ENCODE results near the gene KIRREL3.

Gene KIRREL3

DNA sequence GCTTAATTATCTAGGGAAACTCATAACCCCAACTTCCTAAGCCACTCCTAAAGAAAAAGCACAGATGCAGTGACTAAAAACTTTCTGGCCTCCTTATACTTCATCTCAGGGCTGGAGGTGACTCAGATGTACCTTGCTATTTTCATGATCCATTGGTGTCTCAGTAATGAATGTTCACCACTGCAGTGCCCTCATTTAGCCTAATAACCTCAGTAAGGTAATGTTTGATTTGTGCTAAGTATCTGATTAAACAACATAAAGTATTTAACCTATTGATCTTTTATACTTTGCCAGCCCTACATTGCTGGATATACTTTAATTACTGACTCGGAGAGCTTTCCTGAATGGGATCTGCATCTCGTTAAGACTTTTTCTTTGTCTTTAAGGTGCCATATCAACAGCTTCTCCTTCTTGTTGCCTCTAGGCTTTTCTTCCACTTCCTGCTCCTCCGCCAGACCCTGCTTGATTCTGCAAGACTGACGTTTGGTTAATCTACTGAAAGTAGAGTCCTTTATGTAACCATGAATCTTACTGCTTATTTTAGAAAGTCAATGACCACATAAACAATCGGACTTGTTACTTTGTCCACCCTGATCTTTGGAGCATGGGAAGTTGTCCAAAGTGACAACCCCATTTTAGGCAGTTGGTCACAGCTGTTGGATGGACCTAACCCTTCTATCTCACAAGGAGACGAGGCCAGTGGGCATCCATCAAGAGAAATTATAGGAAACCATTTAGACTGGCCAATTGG lies 342.1 kb downstream of the KIRREL3 start:
- no peak for DNase-seq

DNA sequence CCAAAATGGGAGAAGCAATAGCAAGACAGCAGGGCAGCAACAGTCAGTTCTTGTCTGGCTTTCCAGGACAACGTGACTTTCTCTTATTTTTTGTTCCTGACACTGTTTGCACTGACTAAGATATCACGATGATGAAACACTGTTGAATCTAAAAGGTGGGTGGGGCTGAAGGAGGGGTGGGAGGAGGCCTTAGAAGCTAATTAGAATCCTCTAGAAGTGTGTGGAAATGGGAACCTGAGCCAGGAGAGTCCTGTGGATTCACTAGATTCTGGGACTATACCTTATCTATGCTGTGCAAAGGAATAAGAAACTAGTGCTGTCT lies 344.8 kb downstream of the KIRREL3 start:
- no peak for DNase-seq

DNA sequence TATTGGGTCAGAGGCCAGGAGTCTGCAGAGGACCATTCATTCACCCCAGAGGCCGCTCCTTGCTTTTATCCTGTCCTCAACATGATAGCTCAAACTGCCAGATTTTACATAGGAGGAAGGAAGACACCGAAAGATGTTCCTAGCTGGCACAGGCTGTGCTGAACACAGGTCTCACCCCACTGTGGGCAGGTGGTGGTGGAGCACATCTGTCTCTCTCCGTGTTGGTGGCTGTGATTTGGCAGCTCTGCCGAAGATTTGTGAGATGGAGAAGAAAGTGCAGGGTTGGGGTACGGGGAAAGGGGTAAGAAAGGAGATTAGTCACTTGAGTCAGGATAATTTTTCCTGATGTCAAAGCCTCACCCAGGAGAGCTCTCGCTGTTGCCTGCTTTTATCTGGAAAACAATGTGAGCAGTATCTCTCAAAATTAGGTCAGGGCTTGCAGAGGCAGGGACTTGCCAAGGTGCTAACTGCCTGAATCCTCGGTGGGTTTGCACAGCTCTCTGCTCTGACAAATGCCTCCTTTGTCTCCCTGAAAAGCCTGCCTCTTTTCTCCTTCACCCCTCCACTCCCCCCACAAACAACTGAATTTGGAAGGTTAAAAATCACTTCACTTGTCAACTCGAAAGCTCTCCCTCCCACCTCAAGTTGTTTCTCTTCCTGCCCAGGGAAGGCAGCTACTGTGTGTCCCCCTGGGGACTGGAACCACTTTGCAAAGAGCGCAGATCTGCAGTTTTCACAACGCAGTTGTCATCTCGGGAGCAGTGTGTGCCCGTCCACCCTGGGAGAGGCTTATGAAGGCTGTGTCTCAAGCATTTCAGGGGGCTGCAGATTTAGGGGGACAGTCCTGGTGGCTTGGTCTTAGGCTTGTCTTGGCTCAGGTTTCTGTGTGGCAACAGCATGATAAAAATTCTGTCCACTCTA lies 345.4 kb downstream of the KIRREL3 start:
- DNase-seq: no peak

DNA sequence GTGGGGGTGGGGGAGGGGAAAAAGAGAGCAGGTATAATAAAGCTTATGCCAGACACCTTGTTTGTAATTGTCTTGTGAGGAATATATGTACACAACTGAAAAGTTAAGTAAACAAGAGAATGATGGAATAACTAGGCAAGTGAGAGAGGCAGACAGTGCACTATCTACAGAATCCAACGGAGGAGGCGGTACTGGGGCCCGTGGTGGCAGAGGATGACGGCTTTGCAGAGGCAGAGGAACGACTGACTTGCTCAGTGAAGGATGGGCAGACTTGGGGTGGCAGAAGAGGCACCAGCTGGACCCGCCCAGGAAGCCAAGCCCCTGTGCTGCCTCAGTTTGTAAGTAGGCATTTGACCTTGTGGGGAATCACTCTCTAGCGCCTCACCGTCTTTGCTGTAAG lies 347.5 kb downstream of the KIRREL3 start:
- no peak for DNase-seq

DNA sequence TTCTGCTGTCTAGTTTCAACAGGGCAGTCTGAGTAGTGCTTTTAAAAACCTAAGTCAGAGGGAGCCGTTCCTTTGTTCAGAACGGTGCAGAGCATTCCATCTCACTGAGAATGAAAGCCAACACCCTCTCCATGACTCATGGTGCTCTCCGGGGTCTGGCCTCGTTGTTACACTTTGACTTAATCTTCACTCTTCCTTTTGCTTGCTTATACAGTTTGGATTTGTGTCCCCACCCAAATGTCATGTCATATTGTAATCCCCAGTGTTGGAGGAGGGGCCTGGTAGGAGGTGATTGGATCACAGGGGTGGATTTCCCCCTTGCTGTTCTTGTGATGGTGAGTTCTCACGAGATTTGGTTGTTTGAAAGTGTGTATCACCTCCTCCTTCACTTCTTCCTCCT lies 352.8 kb downstream of the KIRREL3 start:
- DNase-seq: no peak

DNA sequence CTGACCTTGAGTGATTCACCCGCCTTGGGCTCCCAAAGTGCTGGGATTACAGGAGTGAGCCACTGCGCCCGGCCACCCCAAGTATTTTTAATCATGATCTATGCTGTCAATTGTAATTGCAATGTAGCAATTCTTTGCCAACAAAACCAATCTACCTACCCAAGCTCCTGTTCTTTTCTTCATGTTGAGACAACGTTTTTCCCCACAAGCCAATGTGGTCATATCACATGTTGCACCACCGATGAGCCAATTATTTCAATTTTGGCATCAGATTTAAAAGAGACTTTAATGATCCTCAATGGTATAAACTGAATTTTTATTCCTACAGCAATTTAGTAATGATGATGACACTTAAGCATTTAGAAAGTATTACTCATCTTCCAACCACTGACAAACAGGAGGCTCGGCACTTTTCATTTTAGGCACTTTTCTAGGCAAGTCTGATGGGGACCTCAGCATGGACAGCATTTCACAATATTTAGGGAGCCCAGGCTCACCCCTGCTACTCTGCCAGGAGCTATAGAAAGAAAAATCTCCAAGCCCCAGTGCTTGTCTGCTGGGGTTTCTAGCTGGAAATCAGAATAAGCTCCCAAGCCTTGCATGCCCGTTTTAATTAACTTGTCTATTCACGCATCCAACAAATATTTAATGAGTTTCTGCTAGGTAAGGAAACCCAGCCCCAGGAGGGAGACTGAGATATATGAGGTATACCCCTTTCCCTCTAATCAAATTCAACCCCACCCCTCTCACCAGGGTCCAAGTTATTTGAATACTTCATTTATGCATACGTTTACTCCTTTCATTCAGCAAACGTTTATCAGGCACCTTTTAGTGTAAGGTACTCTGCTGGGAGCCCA lies 353.6 kb downstream of the KIRREL3 start:
- no peak for DNase-seq

DNA sequence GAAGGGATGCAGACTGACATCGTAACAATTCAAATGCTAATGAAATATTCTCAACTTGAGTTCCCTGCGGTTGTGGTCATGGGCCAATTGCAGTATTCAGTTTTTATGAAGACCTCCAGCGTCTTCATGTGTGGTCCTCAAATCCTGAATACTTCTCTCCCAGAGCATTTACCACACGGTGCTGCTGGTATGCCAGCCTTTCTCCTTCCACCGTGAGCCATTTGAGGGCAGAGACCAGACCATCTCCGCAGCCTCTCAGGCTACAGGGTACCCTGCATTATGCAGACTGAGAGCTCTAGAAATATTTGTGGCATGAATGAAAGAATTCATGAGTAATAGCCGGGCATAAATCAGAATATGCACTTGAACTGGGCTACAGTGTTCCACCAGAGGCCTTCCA lies 355.4 kb downstream of the KIRREL3 start:
- DNase-seq: no peak

DNA sequence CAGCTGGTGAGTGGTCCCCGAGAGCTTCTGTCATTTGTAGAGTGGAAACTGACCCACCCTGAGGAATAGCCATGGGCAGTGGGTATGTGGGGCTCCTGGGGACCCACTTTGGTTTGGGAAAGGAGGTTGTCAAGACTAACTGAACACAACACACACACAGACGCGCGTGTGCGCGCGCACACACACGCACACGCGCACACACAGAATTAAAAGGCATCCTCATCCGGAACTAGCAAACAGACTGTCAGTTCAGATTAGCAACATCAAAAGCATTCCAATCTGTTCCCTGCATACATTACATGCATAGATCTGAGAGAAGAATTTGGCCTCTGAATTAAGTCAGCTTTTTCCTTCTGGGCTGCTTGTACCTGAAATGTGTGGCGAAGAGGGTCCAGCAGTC lies 360.4 kb downstream of the KIRREL3 start:
- DNase-seq: no peak

DNA sequence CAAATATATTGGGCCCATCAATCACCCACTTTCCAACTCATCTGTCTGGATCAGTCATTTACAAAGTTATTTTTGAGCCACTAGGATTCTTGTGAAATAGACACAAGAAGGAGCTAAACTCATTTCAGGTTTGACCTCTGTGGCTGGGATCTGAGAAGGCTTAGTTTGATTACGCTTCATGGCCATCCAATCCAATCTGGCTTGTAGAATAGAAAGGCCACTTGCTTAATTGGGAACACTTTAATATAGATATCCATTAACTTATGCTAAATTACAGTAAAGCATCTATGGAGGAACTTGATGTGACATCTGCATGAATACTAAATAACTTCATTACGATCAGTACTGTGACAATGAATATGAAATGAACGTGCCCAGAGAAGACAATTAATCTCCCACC lies 360.9 kb downstream of the KIRREL3 start:
- DNase-seq: no peak

DNA sequence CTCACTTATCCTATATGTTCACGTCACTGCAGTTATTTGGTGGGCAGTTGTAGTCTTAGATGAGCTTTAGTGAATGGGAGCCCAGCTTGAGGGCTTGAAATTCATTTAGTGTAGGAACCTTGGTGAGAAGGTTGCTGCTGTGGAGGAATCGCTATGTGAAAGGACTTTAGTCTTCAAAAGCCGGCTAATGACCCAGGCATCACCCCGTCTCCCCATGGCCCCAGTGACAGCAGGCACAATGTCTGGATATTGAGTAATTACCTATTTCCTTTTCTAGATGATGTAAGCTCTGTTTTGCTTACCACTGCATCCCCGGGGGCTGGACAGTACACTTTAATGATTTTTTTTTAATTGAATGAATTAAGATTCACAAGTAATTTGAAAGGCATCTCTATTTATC lies 361.9 kb downstream of the KIRREL3 start:
- no peak for DNase-seq

DNA sequence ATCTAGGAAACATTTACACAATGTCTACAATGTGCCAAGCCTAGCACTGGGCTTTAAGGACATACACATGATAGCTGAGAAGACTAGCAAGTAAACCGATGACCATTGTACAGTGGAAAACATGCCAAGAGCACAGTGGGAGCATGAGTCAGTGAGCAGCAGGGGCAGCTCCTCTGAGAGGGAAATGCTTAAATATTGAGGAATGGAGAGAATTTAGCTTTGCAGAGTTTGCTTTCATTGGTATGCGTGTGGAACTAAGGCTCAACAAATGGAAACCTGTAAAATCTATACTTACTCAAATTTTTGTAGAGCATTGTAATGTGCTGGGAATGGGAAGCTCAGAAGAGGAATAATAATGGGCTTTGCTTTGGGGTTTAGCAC lies 362.8 kb downstream of the KIRREL3 start:
- no peak for DNase-seq

DNA sequence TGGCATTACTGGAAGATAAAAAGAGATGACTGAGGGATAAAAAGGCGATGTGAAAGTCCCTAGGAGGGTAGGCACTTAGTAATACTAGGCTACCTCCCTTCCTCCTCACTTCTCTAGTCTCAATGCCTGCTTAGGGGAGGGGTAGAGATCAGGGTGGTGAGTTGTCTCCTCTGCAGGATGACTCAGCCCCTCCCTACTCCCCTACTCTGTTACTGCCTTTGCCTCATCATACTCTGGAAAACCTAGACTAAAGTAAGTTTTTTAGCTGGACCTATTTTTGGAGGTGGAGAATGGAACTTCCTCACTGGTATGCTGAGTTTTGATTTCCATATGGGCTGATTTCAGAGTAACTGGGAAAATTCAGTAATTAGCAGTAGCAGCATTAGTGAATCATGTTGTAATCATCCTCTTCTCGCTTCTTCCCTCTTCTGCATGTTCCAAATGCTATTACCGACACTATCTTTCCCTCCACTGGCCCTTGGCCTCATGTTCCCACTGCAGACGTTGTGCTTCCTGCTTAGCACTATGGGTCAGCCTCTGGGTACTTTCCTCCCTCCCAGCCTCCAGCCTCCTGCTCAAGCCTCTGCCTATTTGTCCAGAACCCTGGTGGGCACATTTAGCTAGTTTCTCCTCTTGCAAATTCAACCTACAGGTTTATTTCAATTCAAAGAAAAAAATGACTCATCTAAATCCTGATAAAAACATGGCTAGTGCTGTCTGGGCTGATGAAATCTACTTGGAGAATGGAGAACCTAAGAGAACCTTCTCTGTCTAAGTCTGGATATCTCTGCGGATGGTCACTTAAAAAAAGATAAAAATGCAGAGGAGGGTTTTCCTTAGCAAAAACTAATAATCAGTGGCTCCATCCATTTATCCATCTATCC lies 363.4 kb downstream of the KIRREL3 start:
- no peak for DNase-seq

DNA sequence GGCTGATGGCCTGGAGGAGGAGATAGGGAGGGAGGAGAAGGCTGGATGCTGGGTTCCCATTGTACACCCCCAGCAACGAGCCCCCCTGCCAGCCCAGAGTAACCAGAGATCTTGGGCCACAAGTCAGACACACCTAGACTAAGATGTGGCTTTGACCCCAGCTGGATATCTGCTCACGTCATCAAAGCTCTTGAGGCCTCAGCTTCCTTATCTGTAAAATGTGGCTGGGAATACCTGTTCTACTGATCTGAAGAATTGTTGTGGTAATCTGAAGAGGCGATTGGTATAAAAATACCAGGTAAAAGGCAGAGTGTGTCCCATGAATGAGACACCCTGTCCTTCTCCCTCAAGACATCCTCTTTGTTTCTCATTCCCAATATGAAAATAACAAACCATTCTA lies 365.1 kb downstream of the KIRREL3 start:
- no peak for DNase-seq

DNA sequence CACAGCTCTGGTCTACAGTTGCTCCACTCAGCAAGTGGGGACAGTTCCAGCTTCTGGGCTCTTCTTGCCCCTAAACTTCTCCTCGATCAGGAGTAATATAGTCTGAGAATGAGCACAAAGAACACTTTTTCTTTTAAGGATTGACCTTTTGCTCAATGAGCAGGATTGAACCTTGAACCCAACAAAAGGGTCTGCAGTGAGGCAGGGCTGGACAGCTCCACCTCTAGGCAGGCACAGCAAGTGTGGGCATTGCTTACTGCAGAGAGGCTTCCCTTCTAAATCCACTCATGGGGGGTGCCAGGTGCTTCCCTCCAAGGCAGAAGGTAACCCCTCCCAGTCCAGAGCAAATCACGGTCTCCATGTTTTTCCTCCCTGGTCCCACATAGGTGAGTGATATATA lies 365.6 kb downstream of the KIRREL3 start:
- DNase-seq: no peak

DNA sequence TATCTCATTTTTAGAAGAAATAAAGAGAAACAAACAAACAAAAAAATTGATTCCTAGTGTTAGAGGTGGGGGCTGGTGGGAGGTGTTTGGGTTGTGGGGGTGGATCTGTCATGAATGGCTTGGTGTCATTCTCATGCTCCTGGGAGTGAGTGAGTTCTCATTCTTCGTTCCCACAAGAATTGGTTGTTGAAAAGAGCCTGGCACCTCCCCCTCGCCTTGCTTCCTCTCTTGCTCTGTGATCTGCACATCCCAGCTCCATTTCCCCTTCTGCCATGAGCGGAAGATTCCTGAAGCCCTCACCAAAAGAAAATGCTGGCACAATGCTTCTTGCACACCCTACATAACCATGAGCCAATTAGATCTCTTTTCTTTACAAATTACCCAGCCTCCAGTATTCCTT lies 367.2 kb downstream of the KIRREL3 start:
- DNase-seq: no peak

DNA sequence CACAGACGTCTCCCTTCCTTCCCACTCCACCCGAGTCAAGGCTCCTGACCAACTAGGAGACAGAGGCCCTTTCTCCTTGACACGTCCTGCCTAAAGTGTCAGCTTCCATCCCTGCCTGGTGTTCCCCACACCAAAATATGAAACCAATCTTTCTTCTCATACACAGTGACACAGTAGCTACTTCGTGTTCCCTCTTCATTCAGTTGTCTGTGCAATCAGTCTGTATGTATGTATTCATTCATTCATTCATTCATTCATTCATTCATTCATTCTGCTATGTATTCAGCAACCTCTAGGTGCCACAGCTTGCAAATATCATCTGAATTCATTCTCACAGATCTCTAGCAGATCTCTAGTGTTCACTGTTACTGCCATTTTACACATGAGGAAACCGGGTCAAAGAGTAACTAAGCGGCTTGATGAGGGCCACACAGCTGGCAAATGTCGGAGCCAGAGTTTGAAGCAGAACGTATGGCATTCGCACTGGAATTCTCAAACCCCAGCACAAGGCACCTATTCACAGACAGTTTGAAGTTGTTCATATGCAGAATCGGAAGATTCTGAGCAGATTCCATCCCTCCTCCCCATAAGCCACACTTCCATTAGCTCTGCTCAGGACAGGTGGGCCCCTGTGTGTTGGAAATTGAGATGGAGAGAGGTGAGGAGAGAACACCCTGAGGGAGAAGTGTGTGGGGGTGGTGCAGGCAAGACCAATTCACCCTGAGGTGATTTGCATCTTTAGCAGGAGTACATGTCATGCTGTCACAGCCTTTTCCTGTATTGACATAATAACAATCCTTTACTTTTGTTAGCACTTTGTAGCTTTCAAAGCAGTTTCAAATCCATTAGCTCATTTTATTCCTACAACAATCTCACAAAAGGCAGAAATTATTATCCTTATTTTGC lies 369.4 kb downstream of the KIRREL3 start:
- DNase-seq: no peak

DNA sequence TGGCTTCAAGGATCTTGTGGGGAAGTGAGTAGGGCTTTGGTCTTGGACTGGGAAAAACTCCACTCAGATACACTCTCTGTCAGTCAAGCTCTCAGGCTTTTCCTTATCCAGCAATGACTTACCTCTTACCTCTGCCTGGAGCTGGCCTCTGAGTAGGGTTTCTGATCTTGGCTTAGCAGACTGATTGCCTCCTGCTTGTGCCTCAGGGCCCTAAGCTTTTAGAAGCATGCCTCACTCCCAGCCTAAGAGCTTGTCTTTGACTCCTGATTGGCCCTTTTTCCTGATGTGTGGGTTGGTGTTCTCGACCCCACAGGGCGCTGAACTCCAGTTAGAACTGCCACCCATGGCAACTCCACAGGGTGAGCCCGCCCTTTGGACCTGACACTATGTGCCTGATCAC lies 370.1 kb downstream of the KIRREL3 start:
- no peak for DNase-seq

DNA sequence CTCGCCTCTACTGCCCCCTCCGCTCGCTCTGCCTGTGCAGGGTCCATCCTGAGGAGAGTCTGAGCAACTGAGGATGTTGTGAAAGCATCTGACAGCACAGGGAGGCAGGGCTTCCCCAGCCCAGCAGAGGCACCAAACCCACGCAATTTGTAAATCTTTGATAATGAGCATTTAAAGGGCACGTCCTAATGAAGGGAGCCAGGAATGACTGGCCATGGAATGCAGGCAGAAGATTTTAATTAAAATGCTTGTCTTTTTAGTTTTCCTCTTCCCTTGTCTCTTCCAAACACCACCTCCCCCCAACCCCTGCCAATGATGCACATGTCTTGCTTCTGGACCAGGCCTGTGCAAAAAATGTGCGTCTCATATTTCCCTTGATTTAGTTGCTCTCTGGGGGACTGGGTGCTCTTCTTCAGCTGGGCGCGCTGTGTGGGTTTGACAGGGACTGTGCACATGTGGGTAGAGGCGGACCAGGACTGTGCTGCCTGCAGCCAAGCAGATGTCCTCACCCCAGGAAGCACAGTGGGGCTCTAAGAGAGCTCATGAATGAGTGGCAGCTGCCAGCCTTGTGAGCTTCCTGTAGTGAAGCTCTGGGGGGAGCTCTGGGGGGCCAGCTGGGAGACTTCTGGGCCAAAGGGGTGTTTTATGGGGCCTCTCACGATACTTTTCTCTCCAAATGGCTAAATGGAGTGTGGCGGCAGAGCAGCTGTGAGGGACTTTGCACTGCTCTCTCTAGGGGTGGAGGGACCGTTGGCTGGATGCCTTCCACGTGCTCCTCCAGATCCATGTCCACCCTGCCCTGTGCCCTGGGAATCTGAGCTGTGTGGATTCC lies 371.6 kb downstream of the KIRREL3 start:
- no peak for DNase-seq

DNA sequence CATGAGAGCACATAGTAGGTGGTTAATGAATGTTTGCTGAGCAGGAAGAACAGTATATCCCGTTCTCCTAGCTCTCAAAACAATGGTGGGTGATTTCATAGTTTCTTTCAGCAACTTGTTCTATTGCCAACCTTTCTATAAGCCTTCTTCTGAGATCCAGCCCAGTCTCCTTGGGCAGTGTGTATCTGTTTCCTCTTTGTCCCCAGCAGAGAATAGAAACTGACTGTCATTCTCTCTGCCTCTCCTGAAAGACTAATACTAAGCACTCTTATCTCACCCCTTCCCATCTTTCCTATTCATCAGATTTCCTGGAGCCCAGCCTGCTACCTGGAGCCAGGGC lies 372.1 kb downstream of the KIRREL3 start:
- no peak for DNase-seq

DNA sequence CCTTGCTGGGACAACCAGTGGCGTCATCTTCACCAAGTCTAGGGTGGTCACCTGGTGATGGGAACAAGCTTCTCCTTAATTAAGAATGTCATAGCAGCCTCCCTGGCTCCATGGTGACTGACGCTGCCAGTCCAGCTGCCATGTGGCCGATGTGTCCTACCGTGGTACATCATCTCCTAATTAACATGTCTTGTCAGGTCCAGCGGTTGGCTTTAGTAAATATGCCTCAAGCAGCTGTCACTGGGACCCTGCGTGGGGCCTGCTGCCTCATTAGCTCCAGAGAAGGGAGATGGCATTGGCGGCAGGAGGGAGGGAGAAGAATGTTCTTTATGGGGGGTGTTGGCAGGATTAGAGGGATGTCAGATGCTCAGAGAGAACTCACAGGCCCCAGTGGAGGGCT lies 373.1 kb downstream of the KIRREL3 start:
- DNase-seq: no peak

DNA sequence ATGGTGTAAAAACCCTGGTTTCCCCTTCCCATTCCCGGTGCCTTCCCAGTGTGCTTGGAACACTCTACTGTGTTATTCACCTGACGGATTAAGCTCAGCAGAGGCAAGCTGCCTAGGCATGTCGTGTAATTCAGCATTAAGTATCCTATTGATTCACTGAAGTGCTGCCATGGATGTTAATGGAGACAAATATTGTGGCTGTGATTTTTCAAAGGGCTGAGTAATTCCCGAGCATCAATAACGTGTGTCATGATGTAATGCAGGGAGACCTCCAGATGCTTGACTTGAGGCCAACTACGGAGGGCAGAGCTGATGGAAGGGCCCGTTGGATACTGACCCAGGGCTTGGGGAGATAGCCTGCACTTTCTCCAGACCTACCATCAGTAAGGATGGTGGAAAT lies 376.1 kb downstream of the KIRREL3 start:
- no peak for DNase-seq

All from AML-193 (cell line).